HepG2 (cell line): ENCODE data around the gene NDUFS6.

Experiments used
- CBX5 ChIP-seq: sonication (generic); formaldehyde crosslinking; IDR thresholded peaks from 2 replicates; pipeline ENCODE4 v1.4.0; 2020; ENCODE audit warnings: missing genetic modification reagents, borderline replicate concordance
- FOXP1 ChIP-seq, 2 experiments: fragments of 450-650 bp in 1 of 2; IDR thresholded peaks; 2 replicates each; pipeline ENCODE4 v1.6.1; 2017 to 2018; ENCODE audit warnings: antibody characterized with exemption in 1 of 2

DNA sequence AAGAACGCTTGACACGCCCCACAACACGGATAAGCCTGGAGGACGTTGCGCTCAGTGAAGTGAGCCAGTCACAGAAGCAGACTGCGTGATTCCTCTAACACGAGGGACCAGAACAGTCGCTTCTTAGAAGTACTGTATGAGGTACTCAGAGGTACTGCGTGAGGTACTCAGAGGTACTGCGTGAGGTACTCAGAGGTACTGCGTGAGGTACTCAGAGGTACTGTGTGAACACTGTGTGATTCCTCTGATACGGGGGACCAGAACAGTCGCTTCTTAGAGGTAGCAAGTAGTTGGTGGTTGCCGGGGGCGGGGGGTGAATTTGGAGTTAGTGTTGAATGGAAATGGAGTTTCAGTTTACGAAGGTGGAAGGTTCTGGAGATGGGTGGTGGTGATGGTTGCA is 5.8 kb downstream of the NDUFS6 start:
- TF ChIP-seq CBX5 (CRISPR knock-in tag) (no peak), FOXP1 (IDR thresholded peaks at IDR 0.05) (no peak), FOXP1 (CRISPR knock-in tag; IDR thresholded peaks at IDR 0.05) (no peak)
